Measurements from ENCODE around the gene TNFRSF1B. TPM values are rescaled to one million over a fixed set of nuclear protein-coding genes. Genes with fewer than 3 reads are reported as not detected.

The TNFRSF1B gene
- total and polyA plus RNA-seq, 9 of the 15 experiments (the other 6 are each of a cell fraction or from before 2014, with no cell fraction given): 8.8 to 91.3 (median 36.0) TPM

DNA sequence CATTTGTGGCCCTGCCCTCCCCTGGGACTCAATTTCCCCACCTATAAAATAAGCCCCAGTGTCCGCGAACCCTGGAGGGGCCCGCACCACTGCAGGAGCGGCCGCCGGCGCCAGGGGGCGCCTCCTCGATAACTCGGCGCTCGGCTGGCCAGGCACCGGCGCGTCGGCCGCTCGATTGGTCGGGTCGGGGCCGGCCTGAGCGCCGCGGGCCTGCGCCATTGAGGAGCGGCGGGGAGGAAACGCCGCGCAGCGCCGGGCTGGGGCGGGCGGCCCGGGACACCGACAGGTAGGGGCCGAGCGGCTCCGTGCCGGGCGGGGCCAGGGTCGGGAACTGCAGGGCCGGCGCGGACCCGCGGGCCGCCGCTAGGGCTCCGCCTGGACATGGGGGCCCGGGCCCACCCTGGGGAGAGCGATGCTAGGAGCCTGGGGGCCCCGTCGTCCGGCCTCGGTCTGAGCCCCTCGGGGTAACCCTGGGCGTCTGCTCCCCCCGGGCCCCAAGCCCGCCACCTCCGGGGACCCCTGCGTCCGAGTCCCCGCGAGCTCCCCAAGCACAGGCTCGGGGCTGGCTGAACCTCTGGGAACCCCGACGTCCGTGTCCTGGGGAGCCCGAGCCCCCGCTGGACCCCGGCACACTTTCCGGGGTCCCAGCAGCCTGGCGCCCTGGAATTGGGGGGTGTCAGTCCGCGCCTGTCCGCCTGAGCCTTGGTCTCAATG, 63.2 kb downstream of the TNFRSF1B start, which contains the start of gene VPS13D (continued):
- no peak for TF ChIP-seq SRF (CRISPR knock-in tag; IDR thresholded peaks at IDR 0.05)
- no peak for TF ChIP-seq TEAD2 (tag; IDR thresholded peaks at IDR 0.05)
- TF ChIP-seq ZNF75A (CRISPR knock-in tag; IDR thresholded peaks at IDR 0.05): no peak
- TF ChIP-seq ZNF830 (CRISPR knock-in tag; IDR thresholded peaks at IDR 0.05): no peak
- TF ChIP-seq COPS2 (conservative IDR thresholded peaks at IDR 0.05): no peak
- TF ChIP-seq, protein P1, sequence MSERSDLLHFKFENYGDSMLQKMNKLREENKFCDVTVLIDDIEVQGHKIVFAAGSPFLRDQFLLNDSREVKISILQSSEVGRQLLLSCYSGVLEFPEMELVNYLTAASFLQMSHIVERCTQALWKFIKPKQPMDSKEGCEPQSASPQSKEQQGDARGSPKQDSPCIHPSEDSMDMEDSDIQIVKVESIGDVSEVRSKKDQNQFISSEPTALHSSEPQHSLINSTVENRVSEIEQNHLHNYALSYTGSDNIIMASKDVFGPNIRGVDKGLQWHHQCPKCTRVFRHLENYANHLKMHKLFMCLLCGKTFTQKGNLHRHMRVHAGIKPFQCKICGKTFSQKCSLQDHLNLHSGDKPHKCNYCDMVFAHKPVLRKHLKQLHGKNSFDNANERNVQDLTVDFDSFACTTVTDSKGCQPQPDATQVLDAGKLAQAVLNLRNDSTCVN (CRISPR knock-in tag; IDR thresholded peaks at IDR 0.05): no peak
- no peak for TF ChIP-seq KAT8 (IDR thresholded peaks at IDR 0.05; ENCODE audit: low read depth)
- no peak for TF ChIP-seq ETV1 (tag; conservative IDR thresholded peaks at IDR 0.05; ENCODE audit: low read depth)
- TF ChIP-seq ZNF79 (CRISPR knock-in tag; IDR thresholded peaks at IDR 0.05; ENCODE audit: low read depth): no peak
- no peak for TF ChIP-seq SETDB1 (IDR thresholded peaks at IDR 0.05; ENCODE audit: low read length)
- TF ChIP-seq CCAR2 (IDR thresholded peaks at IDR 0.05; ENCODE audit: low read depth, low read length): no peak
- no peak for TF ChIP-seq CBX8 (IDR thresholded peaks at IDR 0.05; ENCODE audit: borderline replicate concordance, extremely low read depth, low read depth, low read length, poor library complexity, severe bottlenecking)
- no peak for TF ChIP-seq NR2C2 (CRISPR knock-in tag; IDR thresholded peaks at IDR 0.05)
- TF ChIP-seq NR2C2 (tag; IDR thresholded peaks at IDR 0.05): no peak; the same call in 1 of the 2 replicates
- TF ChIP-seq POLR2B (IDR thresholded peaks at IDR 0.05; ENCODE audit: low read depth, partially characterized antibody): no peak
- TF ChIP-seq SRSF9 (IDR thresholded peaks at IDR 0.05; ENCODE audit: borderline replicate concordance, low read depth, low read length): no peak
- TF ChIP-seq ETV6 (IDR thresholded peaks at IDR 0.05; ENCODE audit: borderline replicate concordance in 1 of 2, low read depth in 2 of 2, low read length in 1 of 2): no peak
- TF ChIP-seq ETV6 (CRISPR knock-in tag; IDR thresholded peaks at IDR 0.05; ENCODE audit: borderline replicate concordance): no peak
- TF ChIP-seq ILK (tag; IDR thresholded peaks at IDR 0.05; ENCODE audit: borderline replicate concordance, low read depth): no peak
- TF ChIP-seq ZNF12 (CRISPR knock-in tag; IDR thresholded peaks at IDR 0.05): no peak
- TF ChIP-seq ZZZ3 (IDR thresholded peaks at IDR 0.05): no peak
- TF ChIP-seq ZNF431 (CRISPR knock-in tag; IDR thresholded peaks at IDR 0.05): no peak
- no peak for TF ChIP-seq JUN (IDR thresholded peaks at IDR 0.05; ENCODE audit: borderline replicate concordance, low read depth, low read length)
- TF ChIP-seq JUN (CRISPR knock-in tag; IDR thresholded peaks at IDR 0.05; ENCODE audit: borderline replicate concordance): no peak
- no peak for TF ChIP-seq MECOM (CRISPR knock-in tag; IDR thresholded peaks at IDR 0.05)
- 0 out of 4 replicates have a peak, but pooled peaks of 1 of the 2 experiments have one; percentile 47 for TF ChIP-seq TEAD1 (CRISPR knock-in tag; IDR thresholded peaks at IDR 0.05)
- TF ChIP-seq, protein P2, sequence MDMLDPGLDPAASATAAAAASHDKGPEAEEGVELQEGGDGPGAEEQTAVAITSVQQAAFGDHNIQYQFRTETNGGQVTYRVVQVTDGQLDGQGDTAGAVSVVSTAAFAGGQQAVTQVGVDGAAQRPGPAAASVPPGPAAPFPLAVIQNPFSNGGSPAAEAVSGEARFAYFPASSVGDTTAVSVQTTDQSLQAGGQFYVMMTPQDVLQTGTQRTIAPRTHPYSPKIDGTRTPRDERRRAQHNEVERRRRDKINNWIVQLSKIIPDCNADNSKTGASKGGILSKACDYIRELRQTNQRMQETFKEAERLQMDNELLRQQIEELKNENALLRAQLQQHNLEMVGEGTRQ (CRISPR knock-in tag; IDR thresholded peaks at IDR 0.05): no peak
- TF ChIP-seq BACH1 (tag; IDR thresholded peaks at IDR 0.05): no peak
- no peak for TF ChIP-seq ZNF696 (CRISPR knock-in tag; conservative IDR thresholded peaks at IDR 0.05)
- no peak for TF ChIP-seq EGR1 (conservative IDR thresholded peaks at IDR 0.05)
